Stimulated activated CD4-positive, alpha-beta T cell treated with anti-CD3 and anti-CD28 coated beads, Interleukin-15, amount 100 ng/mL, for 1 hour (primary cell): ENCODE measurements around the gene MRFAP1.
"Not testable (repeated sequence)": the region's sequence is repeated elsewhere in the genome, so short reads cannot be mapped to it uniquely, and the experiment has no call there.

Experiments used
- DNase-seq, 2 donors: peaks; one replicate each; pipeline ENCODE4 v3.0.0-alpha.2; 2020; ENCODE audit warnings: low read depth in 1 of 2, low spot score in 1 of 2

MRFAP1 gene

GRCh38 chr4:6663596-6664393 lies 23.3 kb downstream of the MRFAP1 start:
- no peak for DNase-seq

DNA sequence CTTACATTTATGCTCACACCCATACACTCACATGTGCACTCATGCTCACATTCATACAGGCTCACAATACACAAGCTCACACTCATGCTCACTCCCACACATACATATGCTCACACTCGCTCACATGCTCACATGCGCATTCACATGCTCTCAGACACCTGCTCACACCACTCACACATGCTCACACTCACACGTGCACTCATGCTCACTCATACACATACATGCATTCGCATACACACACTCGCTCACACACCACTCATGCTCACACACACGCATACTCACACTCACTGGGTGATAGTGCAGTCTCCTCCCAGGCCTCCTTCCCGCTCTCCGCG lies 24.8 kb downstream of the MRFAP1 start:
- no peak for DNase-seq

GRCh38 chr4:6668391-6668790 lies 27.9 kb downstream of the MRFAP1 start:
- no peak for DNase-seq

DNA sequence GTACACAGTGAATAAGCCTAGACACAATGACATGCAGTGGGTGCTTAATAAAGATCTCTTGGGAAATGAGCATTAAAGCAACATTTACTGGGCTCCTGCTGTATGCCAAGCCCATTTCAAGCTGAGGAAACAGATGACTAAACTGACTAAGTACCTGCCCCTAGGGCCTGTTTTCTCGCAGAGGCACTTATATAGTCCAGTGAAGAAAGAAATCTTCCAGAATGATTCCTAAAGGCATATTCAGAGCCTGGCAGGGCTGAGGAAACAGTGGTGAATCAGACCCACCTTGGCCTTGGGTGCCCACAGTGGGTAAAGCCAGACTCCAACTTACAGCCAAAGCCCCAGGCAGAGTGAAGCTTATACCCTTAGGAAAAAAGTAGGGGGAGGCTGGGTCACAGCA lies 31.2 kb downstream of the MRFAP1 start:
- no peak for DNase-seq

DNA sequence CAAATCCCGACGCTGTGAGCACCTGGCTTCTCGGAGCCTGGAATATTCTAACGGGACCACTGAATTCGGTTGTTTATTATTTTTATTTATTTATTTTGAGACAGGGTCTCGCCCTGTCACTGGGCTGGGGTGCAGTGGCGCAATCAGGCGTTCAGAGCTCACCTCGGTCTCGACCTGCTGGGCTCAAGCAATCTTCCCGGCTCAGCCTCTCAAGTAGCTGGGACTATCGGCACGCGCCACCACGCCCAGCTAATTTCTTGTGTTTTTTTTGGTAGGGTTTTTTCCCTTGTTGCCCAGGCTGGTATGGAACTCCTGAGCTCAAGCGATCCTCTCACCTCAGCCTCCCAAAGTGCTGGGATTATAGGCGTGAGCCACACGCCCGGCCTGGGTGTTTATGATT lies 31.6 kb downstream of the MRFAP1 start:
- no peak for DNase-seq

DNA sequence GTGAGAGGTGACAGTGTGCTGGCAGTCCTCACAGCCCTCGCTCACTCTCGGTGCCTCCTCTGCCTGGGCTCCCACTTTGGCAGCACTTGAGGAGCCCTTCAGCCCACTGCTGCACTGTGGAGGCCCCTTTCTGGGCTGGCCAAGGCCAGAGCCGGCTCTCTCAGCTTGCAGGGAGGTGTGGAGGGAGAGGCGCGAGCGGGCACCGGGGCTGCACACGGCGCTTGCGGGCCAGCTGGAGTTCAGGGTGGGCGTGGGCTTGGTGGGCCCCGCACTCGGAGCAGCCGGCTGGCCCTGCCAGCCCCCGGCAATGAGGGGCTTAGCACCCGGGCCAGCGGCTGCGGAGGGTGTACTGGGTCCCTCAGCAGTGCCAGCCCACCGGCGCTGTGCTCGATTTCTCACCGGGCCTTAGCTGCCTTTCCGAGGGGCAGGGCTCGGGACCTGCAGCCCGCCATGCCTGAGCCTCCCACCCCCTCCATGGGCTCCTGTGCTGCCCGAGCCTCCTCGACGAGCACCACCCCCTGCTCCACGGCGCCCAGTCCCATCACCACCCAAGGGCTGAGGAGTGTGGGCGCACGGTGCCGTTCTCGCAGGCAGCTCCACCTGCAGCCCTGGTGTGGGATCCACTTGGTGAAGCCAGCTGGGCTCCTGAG lies 32.2 kb downstream of the MRFAP1 start:
- not testable (repeated sequence) for DNase-seq

DNA sequence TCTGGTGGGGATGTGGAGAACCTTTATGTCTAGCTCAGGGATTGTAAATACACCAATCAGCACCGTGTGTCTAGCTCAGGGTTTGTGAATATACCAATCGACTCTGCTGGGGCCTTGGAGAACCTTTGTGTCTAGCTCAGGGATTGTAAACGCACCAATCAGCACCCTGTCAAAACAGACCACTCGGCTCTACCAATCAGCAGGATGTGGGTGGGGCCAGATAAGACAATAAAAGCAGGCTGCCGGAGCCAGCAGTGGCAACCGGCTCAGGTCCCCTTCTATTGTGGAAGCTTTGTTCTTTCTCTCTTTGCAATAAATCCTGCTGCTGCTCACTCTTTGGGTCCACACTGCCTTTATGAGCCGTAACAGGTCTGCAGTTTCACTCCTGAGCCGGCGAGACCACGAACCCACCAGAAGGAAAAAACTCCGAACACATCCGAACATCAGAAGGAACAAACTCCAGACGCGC lies 32.7 kb downstream of the MRFAP1 start:
- not testable (repeated sequence) for DNase-seq

GRCh38 chr4:6673660-6674499 lies 33.4 kb downstream of the MRFAP1 start:
- DNase-seq, result peak; percentile 88 to 91

DNA sequence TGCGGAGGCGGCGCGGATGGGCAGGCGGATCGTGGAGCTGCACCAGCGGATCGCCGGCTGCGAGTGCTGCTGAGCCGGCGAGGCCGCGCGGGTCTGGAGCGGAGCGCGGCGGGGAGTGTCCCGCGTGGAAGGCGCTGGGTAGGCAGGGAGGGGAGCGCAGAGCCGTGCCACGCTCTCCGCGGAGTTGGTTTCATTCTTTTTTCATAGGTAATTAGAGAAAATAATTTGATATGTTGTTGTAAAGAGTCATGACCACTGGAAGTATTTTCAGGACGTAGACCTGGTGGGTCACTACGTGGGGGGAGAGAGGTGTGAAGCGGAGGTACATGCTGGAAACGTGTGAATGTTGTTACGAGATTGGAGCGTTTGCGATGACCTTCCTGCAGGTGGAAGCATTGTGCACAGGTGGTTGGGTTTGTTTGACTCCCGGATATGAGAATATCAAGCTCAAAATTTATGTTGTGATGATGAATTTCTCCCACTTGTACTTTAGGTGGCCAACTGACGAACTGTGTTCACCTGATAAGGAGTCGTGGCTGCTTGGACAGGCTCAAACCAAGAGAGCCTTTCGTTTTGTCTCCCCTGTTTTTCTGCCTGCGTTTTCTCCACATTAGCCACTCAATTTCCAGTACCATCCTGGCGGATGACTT lies 34.1 kb downstream of the MRFAP1 start:
- DNase-seq, result peak; percentile 35 to 44

- no peak for DNase-seq
Observed at GRCh38 chr4:6676722-6677558, 36.5 kb downstream of the MRFAP1 start.

DNA sequence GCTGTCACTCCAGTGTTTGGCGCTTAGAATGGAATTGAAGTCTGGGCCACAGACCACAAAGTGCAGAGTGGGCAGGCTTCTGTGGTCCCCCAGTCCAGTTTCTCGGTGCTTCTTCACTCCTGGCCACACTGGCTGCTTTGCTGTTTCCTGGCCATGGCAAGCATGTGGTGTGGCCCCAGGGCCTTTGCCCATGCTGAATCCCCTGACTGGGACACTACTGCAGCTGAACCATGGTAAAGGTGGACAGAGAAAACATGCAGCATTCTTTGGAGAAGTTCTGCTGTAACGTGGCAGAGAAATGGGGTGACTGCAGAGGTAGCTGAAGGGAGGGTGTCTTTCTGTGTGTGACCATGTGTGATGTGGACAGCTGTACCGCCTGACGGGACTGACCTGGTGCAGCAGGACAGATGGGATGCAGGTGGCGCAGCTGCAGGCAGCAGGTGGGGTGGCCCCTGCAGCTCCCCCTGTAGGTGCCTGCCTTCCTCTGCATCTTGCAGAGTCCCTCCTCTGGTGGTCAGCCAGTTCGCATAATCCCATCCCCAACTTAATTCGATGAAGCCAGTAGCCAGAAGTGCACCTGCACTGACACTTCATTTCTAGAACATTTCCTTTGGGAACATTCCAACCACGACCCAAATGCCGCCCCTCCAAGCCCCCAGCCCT lies 40.0 kb downstream of the MRFAP1 start:
- DNase-seq, result no peak

DNA sequence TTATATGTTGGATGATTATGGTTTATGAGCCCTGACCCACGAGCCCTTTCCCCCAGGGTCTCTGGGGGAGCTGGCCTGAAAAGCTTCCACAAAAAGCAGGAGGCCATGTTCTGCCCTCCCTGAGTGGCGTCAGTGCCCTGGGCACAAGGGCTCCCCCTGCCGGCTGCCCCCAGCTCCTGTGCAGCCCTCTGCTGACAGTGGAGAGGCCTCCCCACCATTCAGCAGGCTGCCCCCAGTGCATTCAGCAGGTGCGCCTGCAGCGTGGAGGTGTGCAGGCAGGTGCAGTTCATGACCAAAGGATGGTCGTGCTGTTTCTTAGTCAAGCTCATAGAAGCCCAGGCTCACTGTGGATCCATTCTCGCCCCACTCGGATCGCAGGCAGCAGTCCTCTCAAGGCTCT lies 40.7 kb downstream of the MRFAP1 start:
- no peak for DNase-seq

- no peak for DNase-seq
Observed at GRCh38 chr4:6682862-6683590, 42.5 kb downstream of the MRFAP1 start.

DNA sequence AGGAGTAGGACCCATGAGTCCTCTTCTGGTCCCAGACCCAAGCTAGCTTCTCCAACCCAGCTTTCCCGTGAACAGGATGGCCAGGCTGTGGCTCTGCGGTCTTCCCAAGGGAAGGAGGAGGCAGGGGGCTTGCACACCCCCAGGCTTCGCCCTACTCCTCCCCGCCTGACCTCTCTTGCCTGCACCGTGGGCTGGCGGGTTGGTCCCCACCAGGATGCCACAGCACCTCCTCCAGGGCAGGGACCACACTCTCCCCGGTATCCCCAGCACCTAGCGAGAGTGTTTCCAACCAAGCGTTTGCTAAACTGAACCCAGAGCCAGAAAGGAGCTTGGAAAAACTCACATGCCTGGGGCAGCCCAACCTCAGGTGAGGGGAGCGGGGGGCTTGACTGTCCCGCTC lies 44.2 kb downstream of the MRFAP1 start:
- no peak for DNase-seq

- no peak for DNase-seq
Observed at GRCh38 chr4:6686104-6686787, 45.8 kb downstream of the MRFAP1 start.

DNA sequence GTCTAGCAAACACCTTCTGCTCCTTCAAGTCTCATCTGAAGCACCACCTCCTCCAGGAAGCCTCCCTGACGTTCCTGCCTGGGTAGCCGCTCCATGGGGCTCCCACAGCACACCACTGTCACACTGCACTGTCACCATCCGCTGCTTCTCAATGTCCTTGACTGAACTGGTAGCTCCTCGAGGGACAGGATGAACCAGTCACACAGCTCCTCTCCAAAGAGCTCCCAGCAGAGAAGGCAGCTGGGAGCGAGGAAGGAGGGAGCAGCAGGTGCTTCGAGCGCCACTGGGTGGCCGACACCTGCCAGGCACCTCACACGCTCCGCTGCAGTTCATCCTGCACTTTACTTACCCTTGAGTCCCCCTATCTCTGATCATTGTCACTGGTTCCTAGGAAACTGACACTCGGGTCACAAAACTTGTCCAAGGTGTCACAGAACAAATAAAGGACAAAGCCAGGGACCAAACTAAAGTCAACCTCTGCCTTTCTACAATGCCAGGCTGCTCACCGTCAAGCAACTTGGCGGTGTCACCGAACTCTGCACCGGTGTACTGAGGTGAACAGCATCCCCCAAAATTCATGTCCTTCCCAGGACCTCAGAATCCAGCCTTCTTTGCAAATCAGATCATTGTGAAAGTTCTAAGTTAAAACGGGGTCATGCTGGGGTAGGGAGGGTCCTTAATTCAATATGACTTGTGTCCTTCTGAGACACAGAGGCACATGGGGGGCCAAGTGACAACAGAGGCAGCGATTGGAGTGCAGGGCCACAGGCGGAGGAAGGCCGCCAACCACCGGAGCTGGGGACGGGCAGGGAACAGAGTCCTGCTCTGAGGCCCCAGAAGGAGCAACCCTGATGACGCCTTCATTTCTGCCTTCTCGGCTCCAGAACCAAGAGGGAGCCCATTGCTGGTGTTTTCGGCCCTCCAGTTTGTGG lies 47.7 kb downstream of the MRFAP1 start:
- DNase-seq, result no peak

DNA sequence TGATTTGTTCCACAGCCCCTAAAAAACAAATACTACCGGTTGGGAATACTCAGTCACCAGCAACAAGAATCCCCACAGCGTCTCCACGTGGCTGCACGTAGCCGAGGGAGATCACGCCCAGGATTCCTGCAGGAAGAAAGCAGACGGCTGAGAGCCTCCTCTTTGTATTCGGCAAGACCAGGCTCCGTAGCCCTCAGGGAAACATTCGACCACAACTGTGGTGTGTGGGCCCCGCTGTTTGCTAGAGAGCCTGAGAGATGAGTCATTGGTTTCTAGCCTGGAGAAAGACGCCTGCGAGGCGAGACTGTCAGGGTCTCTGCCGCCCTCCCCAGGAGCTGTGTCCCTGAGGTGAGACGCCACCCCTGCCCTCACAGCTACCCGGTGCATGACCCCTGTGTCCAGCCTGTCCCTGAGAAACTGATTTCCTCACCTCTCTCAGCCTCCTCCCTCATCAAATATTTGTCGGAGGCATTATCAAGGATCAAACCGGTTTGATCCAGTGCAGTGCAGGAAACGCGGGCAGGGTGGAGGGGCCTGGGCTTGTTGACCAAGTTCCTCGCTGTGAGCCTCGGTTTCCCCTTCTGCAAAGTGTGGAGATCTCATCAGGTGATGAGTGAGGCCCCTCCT lies 48.5 kb downstream of the MRFAP1 start:
- peak; percentile 48 to 49 for DNase-seq
